Activated CD4-positive, CD25-positive, alpha-beta regulatory T cell (primary cell): ENCODE results near the gene PRR18.

Experiments
- DNase-seq, 4 experiments: peaks; one replicate each; lab custom pipeline; 2025; lab: John Stamatoyannopoulos, UW

The PRR18 gene

GRCh38 chr6:166305562-166306117 lies 2.6 kb downstream of the PRR18 start:
- no peak for DNase-seq

GRCh38 chr6:166304106-166304505 lies 4.1 kb downstream of the PRR18 start:
- no peak for DNase-seq

- no peak for DNase-seq
These were observed 6.3 kb downstream of the PRR18 start for GRCh38 chr6:166301611-166302529.

- no peak for DNase-seq
These were observed 7.7 kb downstream of the PRR18 start for GRCh38 chr6:166300357-166300987.

- no peak for DNase-seq
These were observed 10.6 kb downstream of the PRR18 start for GRCh38 chr6:166297606-166298005.

GRCh38 chr6:166296035-166296883 lies 11.9 kb downstream of the PRR18 start:
- no peak for DNase-seq

- no peak for DNase-seq
These were observed 14.2 kb downstream of the PRR18 start for GRCh38 chr6:166293731-166294584.

GRCh38 chr6:166289207-166290060 lies 18.8 kb downstream of the PRR18 start:
- no peak for DNase-seq

- DNase-seq: no peak
These were observed 21.3 kb downstream of the PRR18 start for GRCh38 chr6:166286839-166287271.

- DNase-seq: no peak
These were observed 23.0 kb downstream of the PRR18 start for GRCh38 chr6:166285233-166285632.

- DNase-seq: no peak
These were observed 23.6 kb downstream of the PRR18 start for GRCh38 chr6:166284640-166285039.

GRCh38 chr6:166282394-166283032 lies 25.7 kb downstream of the PRR18 start:
- DNase-seq: no peak

GRCh38 chr6:166281104-166281503 lies 27.1 kb downstream of the PRR18 start:
- no peak for DNase-seq

- DNase-seq: no peak
These were observed 28.9 kb downstream of the PRR18 start for GRCh38 chr6:166279393-166279679.

- DNase-seq: no peak
These were observed 29.4 kb downstream of the PRR18 start for GRCh38 chr6:166278579-166279392.

- no peak for DNase-seq
These were observed 30.2 kb downstream of the PRR18 start for GRCh38 chr6:166277892-166278578.

GRCh38 chr6:166277018-166277417 lies 31.2 kb downstream of the PRR18 start:
- DNase-seq: no peak

- DNase-seq: peak; percentile 71 to 85 (median 74)
These were observed 32.5 kb downstream of the PRR18 start for GRCh38 chr6:166275714-166276166.
